ENCODE measurements around the gene CELF4.

Gene CELF4

GRCh38 chr18:37270666-37271052 is 294.9 kb downstream of the CELF4 start:
- H3K36me3 ChIP-seq (ENCODE audit: control insufficient read depth, insufficient read depth, low read length), result no peaks in the 10 kb centered on the region
- WGBS, 2 experiments, result 81% methylated on average over 7 of the region's 7 CpGs
- no peaks in the 10 kb centered on the region for H3K9me3 ChIP-seq (ENCODE audit: control insufficient read depth, low read length)
- no peaks in the 10 kb centered on the region for H3K4me1 ChIP-seq (ENCODE audit: control insufficient read depth, insufficient read depth, low read length)
- no peak overlapping the region for H3K4me3 ChIP-seq (ENCODE audit: insufficient read depth, low read depth, low read length)
- no peak overlapping the region for H3K27ac ChIP-seq (ENCODE audit: insufficient read depth, low read depth, low read length, poor library complexity, severe bottlenecking)
- H3K27me3 ChIP-seq (ENCODE audit: control insufficient read depth, insufficient read depth, low read length, poor library complexity, severe bottlenecking), result peaks cover 11% of the 10 kb centered on the region

DNA sequence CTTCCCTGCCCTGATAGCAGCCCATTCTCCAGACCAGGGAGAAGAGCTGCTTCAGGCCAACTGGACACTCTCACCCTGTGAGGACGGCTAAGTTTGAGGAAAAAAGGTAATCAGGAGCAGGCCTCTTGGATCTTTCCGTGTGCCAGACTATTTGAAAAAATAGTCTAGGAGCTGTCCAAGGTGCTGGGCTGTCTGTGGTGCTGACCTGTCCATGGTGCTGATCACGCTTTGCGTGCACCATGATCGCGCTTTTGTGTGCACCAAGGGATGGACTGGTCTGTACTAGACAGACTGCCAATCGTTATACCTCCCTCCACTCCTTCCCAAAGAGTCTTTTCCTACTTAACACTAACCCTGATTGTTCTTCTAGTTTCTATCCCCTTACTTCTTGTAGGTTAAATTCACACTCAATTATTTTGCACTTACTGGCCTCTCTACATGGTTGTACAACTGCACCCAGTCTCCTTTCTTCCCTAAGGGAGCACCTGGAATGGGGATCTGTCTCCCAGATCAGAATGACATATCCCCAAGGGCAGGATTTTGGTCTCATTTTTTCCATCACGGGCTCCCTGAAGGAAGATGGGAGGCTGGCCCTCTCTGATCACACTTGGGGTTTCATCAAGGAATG is 295.4 kb downstream of the CELF4 start:
- peaks cover 11% of the 10 kb centered on the region for H3K27me3 ChIP-seq (ENCODE audit: control insufficient read depth, insufficient read depth, low read length, poor library complexity, severe bottlenecking)
- no peaks in the 10 kb centered on the region for H3K36me3 ChIP-seq (ENCODE audit: control insufficient read depth, insufficient read depth, low read length)
- H3K4me1 ChIP-seq (ENCODE audit: control insufficient read depth, insufficient read depth, low read length), result no peaks in the 10 kb centered on the region
- 21 to 24% methylated on average over 8 of the region's 8 CpGs for WGBS, 2 experiments
- no peak overlapping the region for H3K4me3 ChIP-seq (ENCODE audit: insufficient read depth, low read depth, low read length)
- no peaks in the 10 kb centered on the region for H3K9me3 ChIP-seq (ENCODE audit: control insufficient read depth, low read length)
- no peak overlapping the region for H3K27ac ChIP-seq (ENCODE audit: insufficient read depth, low read depth, low read length, poor library complexity, severe bottlenecking)

DNA sequence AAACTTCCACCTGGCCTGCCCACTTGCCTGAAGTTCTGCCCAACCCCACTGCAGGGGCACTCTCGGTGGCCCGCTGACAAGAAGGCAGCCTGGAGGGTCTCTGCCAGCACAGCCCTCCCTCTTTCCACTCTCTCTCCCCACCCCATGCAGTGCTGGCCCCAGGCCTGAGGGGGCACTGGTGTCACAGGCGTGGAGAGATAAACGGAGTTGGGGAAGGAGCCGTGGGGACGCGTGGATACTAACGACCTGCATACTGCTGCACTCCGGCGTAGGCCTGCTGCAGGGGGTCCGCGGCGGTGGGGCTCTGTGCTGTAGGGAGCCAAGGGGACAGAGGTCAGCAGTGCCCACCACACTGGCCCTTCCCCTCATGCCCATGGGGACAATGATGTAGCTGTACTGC is 299.3 kb downstream of the CELF4 start:
- H3K36me3 ChIP-seq (ENCODE audit: control insufficient read depth, insufficient read depth, low read length), result no peaks in the 10 kb centered on the region
- peaks cover 11% of the 10 kb centered on the region for H3K27me3 ChIP-seq (ENCODE audit: control insufficient read depth, insufficient read depth, low read length, poor library complexity, severe bottlenecking)
- no peak overlapping the region for H3K27ac ChIP-seq (ENCODE audit: insufficient read depth, low read depth, low read length, poor library complexity, severe bottlenecking)
- no peaks in the 10 kb centered on the region for H3K9me3 ChIP-seq (ENCODE audit: control insufficient read depth, low read length)
- H3K4me1 ChIP-seq (ENCODE audit: control insufficient read depth, insufficient read depth, low read length), result no peaks in the 10 kb centered on the region
- 43 to 46% methylated on average over 13 of the region's 13 CpGs for WGBS, 2 experiments
- no peak overlapping the region for H3K4me3 ChIP-seq (ENCODE audit: insufficient read depth, low read depth, low read length)

DNA sequence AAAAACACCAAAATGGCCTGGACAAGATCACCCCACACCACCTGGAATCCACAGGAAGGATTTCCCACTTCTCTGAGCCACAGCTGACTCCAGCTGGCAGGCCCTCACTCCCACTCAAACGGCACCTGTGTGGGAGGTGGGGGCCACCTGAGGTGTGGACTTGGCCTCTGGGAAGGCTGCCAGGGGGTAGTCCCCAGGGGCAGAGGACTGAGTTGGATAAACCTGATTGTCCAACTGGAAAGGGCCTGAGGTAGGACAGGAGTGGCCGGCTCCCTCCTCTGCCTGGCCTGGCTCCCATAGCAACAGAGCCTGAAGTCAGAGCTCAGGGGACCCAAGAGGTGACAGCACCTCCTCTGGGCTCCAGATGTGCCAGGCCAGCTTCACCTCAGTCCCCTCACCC is 300.2 kb downstream of the CELF4 start:
- H3K4me3 ChIP-seq (ENCODE audit: insufficient read depth, low read depth, low read length), result no peak overlapping the region

DNA sequence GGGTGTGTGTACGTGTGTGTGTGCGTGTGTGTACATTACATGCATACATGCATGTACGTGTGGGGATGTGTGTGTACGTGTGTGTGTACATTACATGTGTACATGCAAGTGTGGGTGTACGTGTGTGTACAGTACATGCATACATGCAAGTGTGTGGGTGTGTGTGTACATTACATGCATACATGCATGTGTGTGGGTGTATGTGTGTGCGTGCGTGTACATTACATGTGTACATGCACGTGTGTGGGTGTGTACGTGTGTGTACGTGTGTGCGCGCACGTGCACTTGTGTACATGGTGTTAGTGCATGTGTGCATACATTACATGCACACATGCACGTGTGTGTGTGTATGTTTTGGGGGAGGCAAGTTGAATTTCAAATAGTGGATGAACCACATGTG is 300.6 kb downstream of the CELF4 start:
- H3K27me3 ChIP-seq (ENCODE audit: control insufficient read depth, insufficient read depth, low read length, poor library complexity, severe bottlenecking), result peaks cover 11% of the 10 kb centered on the region
- no peak overlapping the region for H3K27ac ChIP-seq (ENCODE audit: insufficient read depth, low read depth, low read length, poor library complexity, severe bottlenecking)
- H3K4me3 ChIP-seq (ENCODE audit: insufficient read depth, low read depth, low read length), result no peak overlapping the region
- WGBS, 2 experiments, result 83 to 88% methylated on average over 14 of the region's 14 CpGs
- H3K36me3 ChIP-seq (ENCODE audit: control insufficient read depth, insufficient read depth, low read length), result no peaks in the 10 kb centered on the region
- no peaks in the 10 kb centered on the region for H3K9me3 ChIP-seq (ENCODE audit: control insufficient read depth, low read length)
- H3K4me1 ChIP-seq (ENCODE audit: control insufficient read depth, insufficient read depth, low read length), result no peaks in the 10 kb centered on the region

More for the DNA sequence above, 300.2 kb downstream of the CELF4 start:
- 92 to 95% methylated on average over 2 of the region's 2 CpGs for WGBS, 2 experiments
- no peak overlapping the region for H3K27ac ChIP-seq (ENCODE audit: insufficient read depth, low read depth, low read length, poor library complexity, severe bottlenecking)
- H3K36me3 ChIP-seq (ENCODE audit: control insufficient read depth, insufficient read depth, low read length), result no peaks in the 10 kb centered on the region
- H3K4me1 ChIP-seq (ENCODE audit: control insufficient read depth, insufficient read depth, low read length), result no peaks in the 10 kb centered on the region
- no peaks in the 10 kb centered on the region for H3K9me3 ChIP-seq (ENCODE audit: control insufficient read depth, low read length)
- peaks cover 11% of the 10 kb centered on the region for H3K27me3 ChIP-seq (ENCODE audit: control insufficient read depth, insufficient read depth, low read length, poor library complexity, severe bottlenecking)

DNA sequence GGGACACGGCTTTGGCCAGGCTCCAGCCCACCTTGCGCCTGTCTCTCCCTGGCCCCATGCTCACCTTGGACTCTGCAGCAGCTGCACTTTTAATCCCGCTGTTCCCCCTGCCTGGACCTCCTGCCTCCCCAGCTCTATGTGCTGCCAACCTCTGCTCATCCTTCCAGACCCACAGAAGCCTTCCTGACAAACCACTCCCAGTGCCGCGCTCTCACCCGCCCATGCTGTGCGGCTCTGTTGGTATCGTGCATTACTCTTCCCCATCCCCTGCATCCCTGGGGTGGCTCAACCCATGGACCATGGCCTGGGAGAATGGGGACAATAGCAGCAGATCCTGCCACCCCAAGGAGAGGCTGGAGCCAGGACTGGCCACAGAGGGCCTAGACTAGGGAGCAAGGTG is 303.6 kb downstream of the CELF4 start:
- Histone ChIP-seq H3K9me3 (ENCODE audit: control insufficient read depth, low read length) (no peaks in the 10 kb centered on the region), H3K4me3 (ENCODE audit: insufficient read depth, low read depth, low read length) (no peak overlapping the region), H3K27me3 (ENCODE audit: control insufficient read depth, insufficient read depth, low read length, poor library complexity, severe bottlenecking) (no peaks in the 10 kb centered on the region), H3K36me3 (ENCODE audit: control insufficient read depth, insufficient read depth, low read length) (no peaks in the 10 kb centered on the region), H3K27ac (ENCODE audit: insufficient read depth, low read depth, low read length, poor library complexity, severe bottlenecking) (no peak overlapping the region), H3K4me1 (ENCODE audit: control insufficient read depth, insufficient read depth, low read length) (no peaks in the 10 kb centered on the region)
- 91 to 92% methylated on average over 8 of the region's 8 CpGs for WGBS, 2 experiments

DNA sequence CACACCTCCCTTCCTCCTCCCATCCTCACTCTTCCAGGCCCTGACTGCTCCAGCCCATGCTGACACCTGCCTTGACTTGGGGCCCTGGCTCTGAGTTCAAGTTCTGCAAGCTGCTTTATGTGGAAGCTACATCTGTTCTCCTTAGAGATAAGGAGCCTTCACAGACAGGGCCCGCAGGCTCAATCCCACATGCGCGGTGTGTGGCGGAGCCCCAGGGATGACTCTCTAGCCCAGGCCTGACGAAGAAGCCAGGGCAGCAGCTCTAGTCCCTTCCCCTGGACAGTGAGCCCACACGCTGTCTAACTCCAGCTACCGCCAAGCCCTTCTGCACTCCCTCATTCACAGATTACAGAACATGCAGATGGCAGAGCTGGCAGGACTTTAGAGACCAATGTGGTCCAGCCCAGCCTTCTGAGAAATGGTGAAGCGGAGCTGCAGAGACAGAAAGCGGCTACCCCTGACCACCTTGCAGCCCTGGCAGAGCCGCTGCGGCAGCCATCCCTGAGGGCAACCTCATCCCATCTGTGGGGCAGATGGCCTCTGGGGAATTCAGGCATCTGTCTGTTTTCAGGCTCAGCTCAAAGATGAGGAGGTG is 304.3 kb downstream of the CELF4 start:
- no peaks in the 10 kb centered on the region for H3K9me3 ChIP-seq (ENCODE audit: control insufficient read depth, low read length)
- WGBS, 2 experiments, result 94% methylated on average over 11 of the region's 11 CpGs

GRCh38 chr18:37260367-37261093 is 305.1 kb downstream of the CELF4 start:
- WGBS, 2 experiments, result 87 to 90% methylated on average over 10 of the region's 10 CpGs
- Histone ChIP-seq H3K27me3 (ENCODE audit: control insufficient read depth, insufficient read depth, low read length, poor library complexity, severe bottlenecking) (peaks cover 7% of the 10 kb centered on the region), H3K4me3 (ENCODE audit: insufficient read depth, low read depth, low read length) (no peak overlapping the region), H3K4me1 (ENCODE audit: control insufficient read depth, insufficient read depth, low read length) (no peaks in the 10 kb centered on the region), H3K27ac (ENCODE audit: insufficient read depth, low read depth, low read length, poor library complexity, severe bottlenecking) (no peak overlapping the region), H3K9me3 (ENCODE audit: control insufficient read depth, low read length) (no peaks in the 10 kb centered on the region), H3K36me3 (ENCODE audit: control insufficient read depth, insufficient read depth, low read length) (no peaks in the 10 kb centered on the region)

More for the DNA sequence above, 304.3 kb downstream of the CELF4 start:
- Histone ChIP-seq H3K27ac (ENCODE audit: insufficient read depth, low read depth, low read length, poor library complexity, severe bottlenecking) (no peak overlapping the region), H3K36me3 (ENCODE audit: control insufficient read depth, insufficient read depth, low read length) (no peaks in the 10 kb centered on the region), H3K4me3 (ENCODE audit: insufficient read depth, low read depth, low read length) (no peak overlapping the region), H3K27me3 (ENCODE audit: control insufficient read depth, insufficient read depth, low read length, poor library complexity, severe bottlenecking) (no peaks in the 10 kb centered on the region), H3K4me1 (ENCODE audit: control insufficient read depth, insufficient read depth, low read length) (no peaks in the 10 kb centered on the region)

GRCh38 chr18:37259711-37260110 is 305.9 kb downstream of the CELF4 start:
- H3K9me3 ChIP-seq (ENCODE audit: control insufficient read depth, low read length), result no peaks in the 10 kb centered on the region
- no peaks in the 10 kb centered on the region for H3K4me1 ChIP-seq (ENCODE audit: control insufficient read depth, insufficient read depth, low read length)
- H3K27me3 ChIP-seq (ENCODE audit: control insufficient read depth, insufficient read depth, low read length, poor library complexity, severe bottlenecking), result peaks cover 15% of the 10 kb centered on the region
- no peak overlapping the region for H3K4me3 ChIP-seq (ENCODE audit: insufficient read depth, low read depth, low read length)
- 93% methylated on average over 5 of the region's 5 CpGs for WGBS, 2 experiments
- H3K27ac ChIP-seq (ENCODE audit: insufficient read depth, low read depth, low read length, poor library complexity, severe bottlenecking), result no peak overlapping the region
- H3K36me3 ChIP-seq (ENCODE audit: control insufficient read depth, insufficient read depth, low read length), result no peaks in the 10 kb centered on the region

DNA sequence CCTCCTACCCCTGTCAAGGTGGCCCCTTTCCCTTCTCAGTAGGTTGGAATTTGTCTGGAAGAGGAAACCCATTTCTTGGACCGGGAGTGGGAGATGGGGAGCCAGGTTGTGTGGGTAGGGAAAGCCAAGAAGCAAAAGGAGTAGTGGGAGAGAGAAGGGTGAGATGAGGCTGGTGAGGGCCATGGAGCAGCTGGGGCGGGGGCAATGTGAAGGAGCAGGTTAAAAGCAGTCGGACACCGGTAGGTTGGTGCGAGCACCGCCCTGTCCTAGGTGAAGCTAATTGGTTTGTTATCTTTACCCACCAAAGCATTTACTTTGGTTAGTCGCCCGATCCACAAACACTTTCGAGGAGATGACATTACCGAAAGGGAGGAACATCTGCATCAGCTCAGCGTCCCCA is 306.8 kb downstream of the CELF4 start:
- Histone ChIP-seq H3K27ac (ENCODE audit: insufficient read depth, low read depth, low read length, poor library complexity, severe bottlenecking) (no peak overlapping the region), H3K27me3 (ENCODE audit: control insufficient read depth, insufficient read depth, low read length, poor library complexity, severe bottlenecking) (peaks cover 22% of the 10 kb centered on the region)
- WGBS, 2 experiments, result 82 to 87% methylated on average over 11 of the region's 11 CpGs

More for the DNA sequence above, 306.8 kb downstream of the CELF4 start:
- no peaks in the 10 kb centered on the region for H3K36me3 ChIP-seq (ENCODE audit: control insufficient read depth, insufficient read depth, low read length)
- no peaks in the 10 kb centered on the region for H3K9me3 ChIP-seq (ENCODE audit: control insufficient read depth, low read length)
- no peaks in the 10 kb centered on the region for H3K4me1 ChIP-seq (ENCODE audit: control insufficient read depth, insufficient read depth, low read length)
- no peak overlapping the region for H3K4me3 ChIP-seq (ENCODE audit: insufficient read depth, low read depth, low read length)

All from ectodermal cell (in vitro differentiated cells).